ENCODE data around the gene ATP6V1A.

ATP6V1A gene

DNA sequence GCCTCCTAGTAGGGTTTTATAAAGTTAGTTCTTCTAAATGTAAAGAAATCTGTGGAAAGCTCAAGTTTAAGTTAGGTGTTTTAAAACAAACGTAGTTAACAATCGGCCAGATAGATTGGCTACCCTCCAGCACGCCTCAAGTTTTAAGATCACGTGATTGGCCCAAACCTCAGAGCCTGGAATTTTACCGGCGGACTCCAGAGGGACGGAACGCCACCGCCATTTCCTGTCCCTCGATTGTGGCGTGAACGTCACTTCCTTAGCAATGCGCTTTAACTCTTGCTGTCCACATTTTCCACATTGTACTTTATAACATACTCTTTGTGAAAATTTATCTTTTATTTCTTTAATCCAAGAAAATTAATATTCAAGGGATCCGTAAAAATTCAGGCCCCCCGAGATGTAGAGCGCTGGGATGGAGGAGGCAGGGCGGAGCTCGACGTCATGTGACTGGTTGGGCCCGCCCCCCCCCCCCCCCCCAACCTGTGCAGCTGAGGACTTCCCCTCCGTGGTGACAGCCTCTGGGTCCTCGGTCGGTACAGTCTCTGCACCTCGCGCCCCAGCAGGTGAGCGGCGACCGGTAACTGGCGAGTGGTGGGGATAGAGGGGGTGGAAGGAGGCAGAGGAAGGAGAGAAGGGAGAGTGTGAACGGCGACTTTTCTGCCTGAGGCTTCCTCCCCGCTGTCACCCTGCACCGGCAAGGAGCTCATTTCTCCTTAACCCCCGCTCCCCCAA lies at the start of gene ATP6V1A:
ATP6V1A (plus strand) TSS at position 488 of the 735 bp plus-strand sequence. CDS start 31,719 bp downstream, outside the sequence.
- peak; percentile 96 for DNase-seq

DNA sequence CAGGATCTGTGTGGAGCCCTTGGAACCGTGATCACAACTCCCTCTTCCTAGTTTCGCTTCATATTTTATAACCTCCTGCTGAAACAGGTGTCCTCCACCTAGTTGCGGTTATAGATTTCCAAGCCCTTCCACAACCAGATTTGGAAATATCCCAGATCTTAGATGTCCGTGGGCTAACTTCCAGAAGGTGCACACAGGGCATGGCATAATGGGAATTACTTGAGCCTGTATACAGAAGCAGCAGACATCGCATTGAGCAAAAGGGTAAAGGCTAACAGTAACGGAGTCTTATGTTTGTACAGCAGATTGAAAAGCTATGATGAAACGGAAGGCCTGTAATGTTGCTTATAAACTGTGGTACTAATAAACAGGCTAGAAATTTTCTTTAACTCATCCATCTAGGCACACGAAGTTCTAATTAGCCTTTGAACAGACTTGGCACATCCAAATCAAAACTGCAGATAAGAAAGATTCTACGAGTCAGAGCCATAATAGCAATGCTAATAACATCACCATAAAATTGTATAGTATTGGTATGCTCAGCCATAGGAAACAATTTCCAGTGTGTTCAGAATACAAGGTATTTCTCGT lies 49.2 kb upstream of the ATP6V1A start:
- DNase-seq: no peak

DNA sequence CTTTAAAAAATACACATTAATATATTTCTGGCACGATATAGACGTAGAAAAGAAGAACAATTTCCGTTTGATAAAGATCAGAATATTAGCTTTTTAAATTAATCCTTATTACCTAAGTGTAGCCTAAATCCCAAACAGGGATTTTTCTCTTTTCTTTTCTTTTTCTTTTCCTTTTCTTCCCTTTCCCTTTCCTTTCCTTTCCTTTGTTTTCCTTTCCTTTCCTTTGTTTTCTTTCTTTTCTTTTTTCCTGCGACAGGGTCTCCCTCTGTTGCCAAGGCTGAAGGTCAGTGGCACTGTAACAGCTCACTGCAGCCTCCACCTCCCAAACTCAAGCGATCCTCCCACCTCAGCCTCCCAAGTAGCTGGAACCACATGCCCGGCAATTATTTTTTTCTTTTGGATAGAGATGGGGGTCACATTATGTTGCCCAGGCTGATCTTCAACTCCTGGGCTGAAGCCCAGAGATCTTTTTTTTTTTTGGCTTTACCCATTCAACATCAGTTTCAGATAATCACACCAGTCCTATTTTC lies 48.6 kb upstream of the ATP6V1A start:
- DNase-seq: no peak

DNA sequence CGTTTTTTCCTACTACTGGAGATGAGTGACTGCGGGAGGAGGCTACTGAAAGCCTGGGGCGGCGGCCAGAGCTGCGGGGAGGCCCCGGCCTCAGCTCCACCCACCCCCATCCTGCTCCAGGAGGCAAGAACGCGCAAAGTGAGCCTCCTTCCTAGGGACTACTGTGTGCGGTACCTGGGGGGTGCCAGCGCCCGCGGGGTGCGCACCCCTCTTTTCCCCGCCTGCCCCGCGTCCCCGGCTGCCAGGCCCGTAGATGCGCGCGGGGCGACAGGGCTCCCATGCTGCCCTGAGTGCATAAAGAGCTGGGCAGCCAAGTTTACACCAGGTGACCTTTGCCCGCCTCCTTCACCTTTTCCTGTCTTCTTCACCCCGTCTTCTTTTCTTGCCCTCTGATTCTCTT lies 47.9 kb upstream of the ATP6V1A start:
- DNase-seq: no peak

DNA sequence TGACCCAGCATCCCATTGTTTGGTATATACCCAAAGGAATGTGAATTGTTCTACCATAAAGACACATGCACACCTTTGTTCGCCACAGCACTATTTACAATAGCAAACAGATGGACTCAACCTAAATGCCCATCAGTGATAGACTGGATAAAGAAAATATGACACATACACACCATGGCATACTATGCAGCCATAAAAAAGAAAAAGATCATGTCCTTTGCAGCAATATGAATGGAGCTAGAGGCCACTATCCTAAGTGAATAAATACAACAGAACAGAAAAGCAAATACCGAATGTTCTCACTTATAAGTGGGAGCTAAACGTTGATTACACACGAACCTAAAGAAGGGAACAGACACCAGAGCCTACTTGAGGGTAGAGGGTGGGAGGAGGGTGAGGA lies 39.0 kb upstream of the ATP6V1A start:
- no peak for DNase-seq

DNA sequence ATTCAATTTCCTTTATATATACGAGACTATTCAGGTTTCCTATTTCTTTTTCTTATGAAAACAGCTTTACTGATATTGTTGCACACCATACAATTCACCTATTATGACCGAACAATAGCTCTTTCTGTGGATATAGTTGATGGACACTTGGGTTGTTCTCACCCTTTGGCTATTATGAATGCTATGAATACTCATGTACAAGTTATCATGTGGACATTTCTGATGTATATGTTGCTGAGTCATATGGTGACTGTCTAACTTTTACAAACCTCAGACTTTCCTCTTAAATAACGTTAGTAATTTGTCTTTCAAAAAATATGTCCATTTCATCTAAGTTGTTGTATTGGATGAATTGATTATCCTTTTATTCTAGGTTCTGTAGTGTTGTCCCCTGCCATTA lies 34.7 kb upstream of the ATP6V1A start:
- no peak for DNase-seq

DNA sequence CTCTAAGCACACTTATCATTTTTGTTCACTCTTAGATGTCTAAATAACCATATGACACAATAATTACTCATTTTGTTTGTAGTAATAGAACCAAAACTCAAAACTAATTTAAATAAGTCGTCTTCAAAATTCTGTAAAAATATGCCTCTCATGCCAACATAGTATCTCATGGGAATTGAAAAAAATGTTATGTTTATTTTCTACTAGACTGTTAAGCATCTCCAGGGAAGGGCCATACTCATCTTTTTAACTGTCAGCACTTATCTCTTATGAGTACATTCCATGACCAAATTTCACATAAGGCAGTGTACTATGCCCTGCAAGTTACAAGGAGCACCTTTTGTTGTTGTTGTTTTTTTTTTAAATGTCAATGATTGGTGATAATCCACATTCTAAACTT lies 32.1 kb upstream of the ATP6V1A start:
- no peak for DNase-seq

DNA sequence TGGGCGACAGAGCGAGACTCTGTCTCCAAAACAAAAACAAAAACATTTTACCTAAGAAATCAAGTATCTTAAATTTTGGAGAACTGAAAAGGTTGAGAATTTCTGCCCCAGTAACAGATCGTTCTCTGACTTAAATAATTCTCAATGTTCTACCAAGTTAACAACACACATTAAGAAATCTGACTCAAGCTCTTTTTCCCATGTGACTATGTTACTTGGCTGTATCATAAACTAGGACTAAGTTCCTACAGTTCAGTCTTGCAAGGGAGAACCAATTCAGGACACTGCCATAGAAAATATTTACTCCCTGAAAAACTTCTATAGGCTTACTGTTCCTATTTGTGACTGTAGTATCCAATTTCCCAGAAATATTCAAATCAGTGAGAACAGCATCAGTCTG lies 29.5 kb upstream of the ATP6V1A start:
- DNase-seq: no peak

DNA sequence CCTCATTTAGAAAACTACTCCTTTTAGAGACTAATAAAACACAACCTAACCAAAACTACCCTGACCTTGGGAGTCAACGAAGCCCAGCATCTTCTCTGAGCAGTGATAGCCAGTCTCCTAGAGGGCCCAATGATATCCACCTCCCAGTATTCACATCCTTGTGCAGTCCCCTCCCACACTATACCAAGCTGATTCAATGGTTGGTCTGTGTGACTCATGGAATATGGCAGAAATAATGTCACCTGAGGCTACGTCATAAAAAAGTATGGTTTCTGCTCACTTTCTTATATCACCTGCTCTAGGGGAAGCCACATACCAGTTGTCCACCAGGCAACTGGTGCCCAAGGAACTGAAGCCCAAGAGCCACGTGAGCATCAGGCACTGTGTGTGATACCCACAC lies 29.0 kb upstream of the ATP6V1A start:
- no peak for DNase-seq

DNA sequence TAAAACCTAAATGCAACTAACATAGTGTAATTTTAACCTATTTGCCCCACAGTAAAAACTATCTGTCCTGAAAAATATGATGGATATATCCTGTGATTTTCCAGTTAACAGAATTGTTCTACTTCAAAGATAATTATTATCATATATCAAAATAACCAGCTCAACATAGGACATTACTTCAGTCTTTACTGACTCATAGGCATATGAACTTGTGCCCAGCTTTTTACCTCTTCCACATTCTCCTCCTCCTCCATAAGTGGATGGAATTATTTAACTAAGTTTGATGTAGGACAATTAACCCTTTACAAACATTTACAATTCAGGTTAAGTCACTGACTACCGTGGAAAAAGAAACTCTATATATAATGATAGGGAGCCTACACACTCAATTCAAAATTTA lies 27.5 kb upstream of the ATP6V1A start:
- no peak for DNase-seq

DNA sequence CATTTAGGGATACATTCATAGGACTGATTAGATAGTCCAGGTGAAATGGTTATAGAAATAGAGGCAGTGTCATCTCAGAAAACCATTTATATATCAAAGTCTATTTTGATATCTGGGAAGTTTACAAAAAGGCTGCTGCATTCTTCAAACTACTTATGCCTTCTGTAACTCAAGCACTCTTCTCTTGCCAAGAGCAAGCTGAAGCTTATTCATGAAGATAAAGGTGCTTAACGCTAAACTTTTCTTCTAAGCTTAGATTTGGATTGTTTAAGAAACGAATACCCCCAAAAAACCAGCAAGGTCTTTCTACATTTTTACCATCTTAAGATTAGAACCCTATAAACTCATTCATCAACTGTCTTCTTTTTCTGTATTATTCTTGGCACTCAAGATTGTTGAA lies 27.1 kb upstream of the ATP6V1A start:
- DNase-seq: no peak

DNA sequence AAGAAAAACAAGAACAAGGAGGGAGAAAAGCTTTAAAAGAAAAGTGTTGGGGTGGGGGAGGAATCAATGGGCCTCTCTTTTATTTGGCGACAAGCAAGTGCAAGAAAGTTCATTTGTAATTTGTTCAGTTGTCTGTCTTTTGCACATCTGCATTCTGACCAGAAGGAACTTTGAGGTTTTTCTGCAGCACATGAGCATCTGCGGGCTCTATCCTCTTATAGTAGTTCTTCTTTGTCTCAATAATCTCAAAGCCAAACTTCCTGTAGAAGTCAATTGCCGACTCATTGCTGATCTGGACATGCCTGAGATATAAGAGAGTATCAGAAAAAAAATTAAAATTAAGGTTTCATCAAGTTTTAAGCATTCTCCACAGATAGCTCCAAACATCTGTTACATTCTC lies 25.2 kb upstream of the ATP6V1A start:
- no peak for DNase-seq

DNA sequence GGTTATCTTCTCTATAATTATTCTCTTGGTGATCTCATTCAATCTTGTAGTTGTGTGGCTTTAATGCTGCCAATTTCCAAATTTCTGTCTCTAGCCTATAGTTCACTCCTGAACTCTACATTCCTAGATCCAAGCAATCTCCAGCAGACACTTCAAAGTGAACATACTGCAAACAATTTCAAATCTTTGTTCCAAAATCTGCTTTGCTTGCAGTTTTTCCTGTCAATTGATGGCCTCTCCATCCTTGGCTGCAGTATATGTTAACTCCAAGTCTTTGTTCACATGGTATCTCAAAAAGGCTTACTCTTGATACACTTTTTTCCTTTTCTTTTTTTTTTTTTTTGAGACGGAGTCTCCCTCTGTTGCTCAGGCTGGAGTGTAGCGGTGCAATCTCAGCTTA lies 18.2 kb upstream of the ATP6V1A start:
- no peak for DNase-seq

DNA sequence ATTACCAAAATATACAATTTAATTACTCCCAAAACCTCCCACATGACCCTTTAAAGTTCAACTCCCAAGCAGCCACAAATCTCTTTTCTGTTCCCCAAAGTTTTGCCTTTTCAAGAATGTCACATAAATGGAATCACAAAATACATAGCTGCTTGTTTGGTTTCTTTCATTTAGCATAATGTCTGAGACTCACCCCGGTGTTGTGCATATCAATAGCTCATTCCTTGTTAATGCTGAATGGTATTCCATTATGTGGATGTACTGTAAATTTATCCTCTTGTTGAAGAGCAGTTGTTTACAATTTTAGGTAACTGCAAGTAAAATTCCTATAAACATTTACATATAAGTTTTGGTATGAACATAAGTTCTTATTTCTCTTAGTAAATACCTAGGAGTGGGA lies 16.3 kb upstream of the ATP6V1A start:
- DNase-seq: no peak

DNA sequence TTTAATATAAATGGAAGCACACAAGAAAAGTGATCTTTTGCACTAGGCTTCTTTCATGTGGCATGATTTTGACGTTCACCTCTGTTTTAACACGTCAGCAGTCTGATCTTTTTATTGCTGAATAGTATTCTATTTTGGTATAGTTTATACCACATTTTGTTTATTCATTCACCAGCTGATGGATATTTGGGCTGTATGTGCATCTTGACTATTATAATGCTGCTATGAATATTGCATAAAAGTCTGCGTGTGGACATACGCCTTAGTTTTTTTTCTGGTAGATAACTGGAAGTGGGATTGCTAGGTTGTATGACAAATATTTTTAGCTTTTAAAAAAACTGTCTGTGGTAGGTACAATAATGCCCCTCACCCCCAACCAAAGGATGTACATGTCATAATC lies 15.1 kb upstream of the ATP6V1A start:
- no peak for DNase-seq

DNA sequence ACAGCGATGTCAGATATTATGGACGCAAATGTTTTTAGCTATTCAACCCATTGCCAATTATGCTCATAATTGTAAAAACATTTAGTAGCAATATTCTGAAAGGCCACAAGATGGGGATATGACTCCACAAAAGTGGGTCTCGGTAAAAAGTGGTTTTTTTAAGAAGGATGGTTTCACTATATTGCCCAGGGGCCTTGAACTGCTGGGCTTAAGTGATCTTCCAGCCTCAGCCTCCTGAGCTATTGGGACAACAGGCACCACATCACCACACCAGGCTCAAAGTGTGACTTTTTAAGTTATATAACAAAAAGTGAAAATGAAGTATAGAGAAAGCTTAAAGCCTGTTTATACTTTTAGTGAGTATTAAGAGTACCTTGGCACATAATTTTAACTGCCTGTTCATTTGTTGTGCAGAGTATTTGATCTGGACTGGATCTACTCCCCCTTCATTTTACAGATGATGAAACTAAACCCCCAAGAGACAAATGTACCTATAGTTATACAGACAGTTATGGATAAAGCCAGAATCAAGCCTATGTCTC lies 10.2 kb upstream of the ATP6V1A start:
- DNase-seq: peak; percentile 70

DNA sequence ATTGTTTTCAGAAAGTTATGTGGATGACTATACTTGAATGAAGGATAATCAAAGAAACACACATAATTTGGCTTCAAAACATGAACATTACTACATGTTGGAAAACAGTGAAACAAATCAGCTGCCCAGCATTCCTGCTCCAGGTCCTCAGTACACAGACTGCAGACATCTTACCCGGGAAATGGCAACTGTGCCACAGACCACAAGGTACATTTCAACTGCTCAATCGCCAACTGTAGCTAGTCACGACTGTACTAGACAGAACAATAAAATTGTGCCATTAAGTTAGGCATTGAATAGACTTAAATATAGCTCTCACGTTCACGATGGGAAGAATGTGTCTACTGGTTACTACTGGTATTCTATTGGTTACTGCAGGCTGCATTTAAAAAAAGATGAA lies 5.7 kb upstream of the ATP6V1A start:
- no peak for DNase-seq

DNA sequence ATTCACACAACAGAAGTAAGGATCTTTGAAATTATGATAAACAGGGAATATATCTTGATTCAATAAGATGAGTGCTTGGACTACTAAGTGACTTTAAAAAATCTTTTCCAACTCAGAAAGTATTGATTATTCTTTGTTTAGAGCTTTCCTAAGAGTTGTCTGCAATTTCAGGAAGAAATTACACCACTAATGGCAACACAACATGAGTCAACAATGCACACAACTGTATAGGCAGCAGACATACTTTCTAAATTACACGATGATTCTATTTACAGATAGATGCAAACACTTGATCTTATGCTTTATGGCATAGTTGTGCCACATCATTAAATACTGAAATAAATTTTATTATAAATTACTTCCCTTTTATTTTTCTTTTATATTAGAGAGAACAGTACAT lies 5.2 kb upstream of the ATP6V1A start:
- peak; percentile 24 for DNase-seq

DNA sequence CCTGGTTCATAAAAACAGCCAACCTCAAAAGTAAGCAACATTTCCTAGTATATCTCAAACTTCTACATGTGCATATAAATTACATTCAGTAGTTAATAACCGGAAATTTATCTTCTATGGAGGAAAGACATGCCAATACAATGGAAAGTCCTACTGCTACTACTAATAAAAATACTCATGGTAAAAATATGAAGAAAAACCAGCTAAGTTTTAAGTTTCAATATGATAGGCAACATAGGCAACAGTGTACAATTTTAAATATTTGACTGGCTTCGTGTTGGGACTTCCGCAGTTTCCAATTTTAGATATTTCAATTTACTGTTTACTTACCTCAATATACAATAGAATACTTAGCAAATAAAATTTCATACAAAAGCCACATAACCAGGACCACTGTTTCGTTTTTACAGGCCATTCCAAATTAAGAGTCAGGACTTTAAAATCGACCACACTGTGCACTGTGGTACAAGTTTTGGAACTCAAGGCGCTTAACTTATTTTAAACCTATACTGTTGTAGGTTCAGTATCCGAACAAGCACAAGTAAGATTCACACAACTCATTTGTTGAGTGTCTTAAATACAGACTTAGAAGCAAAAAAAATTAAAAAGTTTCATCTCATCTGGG lies 3.7 kb upstream of the ATP6V1A start:
- DNase-seq: no peak

DNA sequence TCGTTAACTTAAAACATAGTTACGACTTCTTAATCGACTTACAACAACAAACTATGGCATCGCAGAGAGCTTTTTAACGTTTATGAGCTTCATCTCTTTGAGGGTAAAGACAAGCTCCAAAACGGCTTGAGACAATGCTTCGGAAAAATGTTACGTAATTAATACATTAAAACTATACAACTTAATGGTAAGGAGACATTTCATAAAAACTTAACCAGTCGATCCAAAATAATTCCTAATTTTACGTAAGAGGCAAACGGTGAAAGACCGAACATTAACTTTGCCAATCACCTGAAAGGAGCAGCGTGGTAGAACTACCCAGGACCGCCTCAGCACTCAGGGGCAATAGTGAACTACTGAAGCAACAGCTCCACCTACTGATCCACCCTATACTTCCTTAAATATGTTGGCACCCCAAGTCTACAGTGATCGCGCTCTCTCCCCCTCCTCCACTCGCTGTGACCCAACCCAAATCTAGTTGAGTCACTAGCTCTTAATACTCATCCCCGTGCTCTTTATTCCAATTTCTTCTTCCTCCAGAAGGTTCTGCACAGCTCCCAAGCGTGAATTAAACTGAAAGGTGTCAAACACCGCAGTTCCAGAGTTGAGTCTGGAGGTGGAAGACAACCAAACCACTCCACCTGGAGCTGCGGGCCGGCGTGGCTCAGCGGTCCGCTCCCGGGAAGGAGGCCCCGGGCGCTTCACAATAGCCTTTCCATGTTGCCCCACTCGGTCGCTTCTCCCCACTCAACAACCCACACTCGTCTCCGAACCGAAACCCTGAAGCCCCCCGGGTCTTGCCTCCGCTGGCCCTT lies 1.7 kb upstream of the ATP6V1A start:
- DNase-seq: peak; percentile 87

DNA sequence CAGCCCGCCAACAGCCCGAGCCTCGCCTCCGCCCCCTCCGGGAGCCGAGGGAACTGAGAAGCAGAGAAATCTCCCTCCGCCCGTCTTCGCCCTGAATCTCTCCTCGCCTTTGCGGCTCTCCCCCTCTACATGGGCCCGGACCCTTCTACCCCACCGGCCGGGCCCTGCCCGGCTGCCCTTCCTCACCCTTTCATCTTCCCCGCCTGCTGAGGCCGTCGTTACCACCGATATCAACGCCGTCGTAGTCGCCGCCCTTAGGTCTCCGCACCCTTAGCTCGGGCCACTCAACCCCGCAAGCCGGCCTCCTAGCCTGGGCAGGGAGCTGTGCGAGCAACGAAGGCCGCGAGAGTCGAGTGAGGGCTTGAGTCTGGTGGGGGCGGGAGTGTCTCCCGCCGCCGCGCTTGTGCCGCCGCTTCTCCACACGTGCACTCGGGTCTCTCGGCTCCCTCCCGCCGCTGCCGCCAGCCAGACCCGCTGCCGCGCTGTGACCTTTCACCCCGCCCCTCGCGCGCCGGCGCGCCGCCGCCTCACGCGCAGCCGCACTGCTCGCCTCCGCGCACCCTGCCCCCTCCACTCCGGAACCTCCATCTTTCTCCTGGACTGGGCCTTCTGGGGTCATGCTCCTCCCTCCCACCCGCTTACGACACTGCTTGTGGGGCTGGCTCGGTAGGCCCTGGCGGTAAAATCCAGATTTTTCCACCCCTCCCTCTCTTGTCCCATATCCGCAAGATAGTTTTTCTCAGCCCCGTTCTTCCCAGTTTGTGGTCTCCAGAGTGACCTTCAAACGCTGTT lies 883 bp upstream of the ATP6V1A start, which contains the start of gene NAA50:
NAA50 (minus strand) TSS at position 494 of the 792 bp plus-strand sequence; CDS start at position 194, 300 bp downstream.
- DNase-seq: peak; percentile 94

Data from fibroblast of skin of right quadriceps (primary cell).